Parathyroid adenoma (tissue), 2 donors: Measurements from ENCODE around the gene REPIN1.

Experiments used
- H2AFZ ChIP-seq: fragments of 300-600 bp; sonication (generic); one replicate; pipeline ENCODE4 v1.7.0; 2017; ENCODE audit warnings: antibody characterized with exemption, mild to moderate bottlenecking
- H3K27ac ChIP-seq: fragments of 300-600 bp; sonication (generic); one replicate; pipeline ENCODE4 v1.7.0; 2017
- H3K27me3 ChIP-seq: fragments of 300-600 bp; sonication (generic); one replicate; pipeline ENCODE4 v1.7.0; 2017; ENCODE audit warnings: low read length; ENCODE audit not compliant: control insufficient read depth, insufficient read depth
- H3K36me3 ChIP-seq: fragments of 300-600 bp; sonication (generic); one replicate; pipeline ENCODE4 v1.7.0; 2017; ENCODE audit warnings: low read length; ENCODE audit not compliant: control insufficient read depth, insufficient read depth
- H3K4me1 ChIP-seq: fragments of 300-600 bp; sonication (generic); one replicate; pipeline ENCODE4 v1.7.0; 2017; ENCODE audit warnings: control low read depth
- H3K4me2 ChIP-seq: fragments of 300-600 bp; sonication (generic); one replicate; pipeline ENCODE4 v1.7.0; 2017; ENCODE audit warnings: low read length
- H3K4me3 ChIP-seq: fragments of 300-600 bp; sonication (generic); one replicate; pipeline ENCODE4 v1.7.0; 2017; ENCODE audit warnings: low read depth, low read length
- H3K79me2 ChIP-seq: fragments of 300-600 bp; sonication (generic); one replicate; pipeline ENCODE4 v1.7.0; 2017; ENCODE audit warnings: control low read depth
- H3K9ac ChIP-seq: fragments of 300-600 bp; sonication (generic); one replicate; pipeline ENCODE4 v1.7.0; 2017; ENCODE audit warnings: mild to moderate bottlenecking
- H3K9me3 ChIP-seq: fragments of 300-600 bp; sonication (generic); one replicate; pipeline ENCODE4 v1.7.0; 2017; ENCODE audit warnings: low read length; ENCODE audit not compliant: control insufficient read depth
- TF ChIP-seq, protein P1 (sequence below): fragments of 300-600 bp; sonication (generic); IDR thresholded peaks from one replicate; pipeline ENCODE4 v1.7.0; 2017; ENCODE audit warnings: antibody characterized with exemption, mild to moderate bottlenecking
- donor health status: primary hyperparathyroidism.

Gene REPIN1

DNA sequence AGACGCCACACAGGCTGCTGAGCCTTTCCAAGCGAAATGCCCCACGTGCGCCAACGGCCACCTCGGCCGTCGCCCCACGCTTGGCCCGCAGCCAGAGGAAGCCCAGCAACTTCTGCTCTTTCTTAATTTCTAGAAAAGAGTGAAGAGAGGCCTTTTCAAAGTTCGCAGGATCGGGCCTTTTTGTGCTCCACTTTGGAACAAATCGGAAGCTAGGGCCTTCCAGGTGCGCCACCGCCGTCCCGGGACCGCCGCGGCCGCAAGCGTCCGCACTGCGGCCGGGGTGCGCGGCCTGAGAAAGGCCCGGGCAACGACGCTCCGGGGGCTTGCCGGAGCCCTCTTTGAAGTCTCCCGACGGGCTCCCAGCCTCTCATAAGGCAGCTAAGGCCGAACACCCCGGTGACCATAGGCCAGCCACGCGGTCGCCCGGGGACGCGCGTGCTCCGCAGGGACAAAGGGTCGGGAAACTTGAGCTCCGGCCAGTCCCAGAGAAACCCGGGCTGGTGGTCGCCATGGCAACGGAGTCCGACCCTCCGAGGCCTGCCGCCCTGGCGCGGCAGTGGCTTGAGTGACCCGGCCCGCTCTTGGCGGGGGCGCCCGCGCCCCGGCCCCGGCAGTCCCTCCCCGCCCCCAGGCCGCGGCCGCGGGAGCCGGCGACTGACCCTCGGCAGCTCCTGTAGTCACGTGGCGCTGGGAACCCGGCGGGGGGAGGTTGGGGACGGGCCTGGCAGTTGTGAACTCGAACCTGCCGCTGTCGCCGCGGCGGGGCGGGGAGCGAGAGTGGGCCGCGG, at the start of gene REPIN1:
Gene REPIN1, plus strand, starts transcription at position 727 of the 788 bp plus-strand sequence. CDS start 890 bp downstream, outside the sequence.
- H3K4me1 ChIP-seq: peaks cover 14% of the 10 kb centered on the region
- peaks cover 23% of the 10 kb centered on the region for H3K79me2 ChIP-seq
- peak within 1 kb of the TSS; percentile 90 for H3K27ac ChIP-seq
- peak within 1 kb of the TSS; percentile 88 for H3K4me3 ChIP-seq
- no peaks in the 10 kb centered on the region for H3K27me3 ChIP-seq
- peak within 1 kb of the TSS; percentile 88 for H3K4me2 ChIP-seq
- TF ChIP-seq, protein P1, sequence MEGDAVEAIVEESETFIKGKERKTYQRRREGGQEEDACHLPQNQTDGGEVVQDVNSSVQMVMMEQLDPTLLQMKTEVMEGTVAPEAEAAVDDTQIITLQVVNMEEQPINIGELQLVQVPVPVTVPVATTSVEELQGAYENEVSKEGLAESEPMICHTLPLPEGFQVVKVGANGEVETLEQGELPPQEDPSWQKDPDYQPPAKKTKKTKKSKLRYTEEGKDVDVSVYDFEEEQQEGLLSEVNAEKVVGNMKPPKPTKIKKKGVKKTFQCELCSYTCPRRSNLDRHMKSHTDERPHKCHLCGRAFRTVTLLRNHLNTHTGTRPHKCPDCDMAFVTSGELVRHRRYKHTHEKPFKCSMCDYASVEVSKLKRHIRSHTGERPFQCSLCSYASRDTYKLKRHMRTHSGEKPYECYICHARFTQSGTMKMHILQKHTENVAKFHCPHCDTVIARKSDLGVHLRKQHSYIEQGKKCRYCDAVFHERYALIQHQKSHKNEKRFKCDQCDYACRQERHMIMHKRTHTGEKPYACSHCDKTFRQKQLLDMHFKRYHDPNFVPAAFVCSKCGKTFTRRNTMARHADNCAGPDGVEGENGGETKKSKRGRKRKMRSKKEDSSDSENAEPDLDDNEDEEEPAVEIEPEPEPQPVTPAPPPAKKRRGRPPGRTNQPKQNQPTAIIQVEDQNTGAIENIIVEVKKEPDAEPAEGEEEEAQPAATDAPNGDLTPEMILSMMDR: no peak
- no peaks in the 10 kb centered on the region for H3K9me3 ChIP-seq
- H2AFZ ChIP-seq: peak within 1 kb of the TSS; percentile 100
- no peaks in the 10 kb centered on the region for H3K36me3 ChIP-seq
- peak within 1 kb of the TSS; percentile 94 for H3K9ac ChIP-seq

DNA sequence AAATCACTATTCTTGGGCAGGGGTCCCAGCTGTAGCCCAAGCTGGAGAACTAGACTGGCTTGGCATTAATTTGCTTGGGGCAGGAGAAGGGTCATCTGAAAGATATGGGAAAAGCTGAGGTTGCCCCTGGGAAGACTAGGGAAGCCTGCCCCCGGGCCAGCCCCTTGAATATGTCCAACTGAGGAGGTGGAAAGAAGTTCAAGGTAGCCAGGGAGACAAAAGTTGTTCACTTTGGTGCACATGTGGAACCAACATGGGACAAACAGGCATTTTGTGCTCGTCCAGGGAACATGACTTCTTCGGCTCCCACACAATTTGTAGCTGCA, 46.9 kb upstream of the REPIN1 start:
- Histone ChIP-seq H3K4me3 (peak overlapping the region; percentile 94), H3K27ac (peak overlapping the region; percentile 93)

DNA sequence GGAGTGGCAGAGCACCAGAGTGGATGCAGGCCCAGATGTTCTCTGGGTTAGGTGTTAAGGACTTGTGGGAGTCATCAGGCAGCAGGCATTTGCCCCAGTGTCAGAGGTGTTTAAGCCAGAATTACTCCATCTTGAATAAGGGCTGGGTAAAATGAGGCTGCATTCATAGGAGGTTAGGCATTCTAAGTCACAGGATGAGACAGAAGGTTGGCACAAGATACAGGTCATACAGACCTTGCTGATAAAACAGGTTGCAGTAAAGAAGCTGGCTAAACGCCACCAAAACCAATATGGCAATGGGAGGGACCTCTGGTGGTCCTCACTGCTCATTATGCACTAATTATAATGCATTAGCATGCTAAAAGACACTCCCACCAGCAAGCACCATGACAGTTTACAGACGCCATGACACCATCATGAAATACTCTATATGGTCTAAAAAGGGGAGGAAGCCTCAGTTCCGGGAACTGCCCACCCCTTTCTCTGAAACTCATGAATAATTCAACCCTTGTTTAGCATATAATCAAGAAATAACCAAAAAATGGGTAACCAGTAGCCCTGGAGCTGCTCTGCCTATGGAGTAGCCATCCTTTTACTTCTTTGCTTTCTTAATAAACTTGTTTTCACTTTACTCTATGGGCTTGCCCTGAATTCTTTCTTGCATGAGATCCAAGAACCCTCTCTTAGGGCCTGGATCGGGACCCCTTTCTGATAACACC, 46.3 kb upstream of the REPIN1 start:
- Histone ChIP-seq H3K27me3 (no peaks in the 10 kb centered on the region), H3K9me3 (no peaks in the 10 kb centered on the region), H3K4me2 (peak overlapping the region; percentile 92), H3K36me3 (no peaks in the 10 kb centered on the region), H3K4me3 (peak overlapping the region; percentile 94), H3K79me2 (peaks cover 23% of the 10 kb centered on the region), H2AFZ (peak overlapping the region; percentile 48), H3K27ac (peak overlapping the region; percentile 93), H3K9ac (peak overlapping the region; percentile 92), H3K4me1 (peaks cover 56% of the 10 kb centered on the region)
- TF ChIP-seq, protein P1: no peak

More for the DNA sequence above, 46.9 kb upstream of the REPIN1 start:
- Histone ChIP-seq H3K9ac (no peak overlapping the region), H3K27me3 (no peaks in the 10 kb centered on the region), H3K4me2 (peak overlapping the region; percentile 92), H3K4me1 (peaks cover 56% of the 10 kb centered on the region), H3K79me2 (peaks cover 23% of the 10 kb centered on the region), H3K9me3 (no peaks in the 10 kb centered on the region), H2AFZ (no peak overlapping the region), H3K36me3 (no peaks in the 10 kb centered on the region)
- TF ChIP-seq, protein P1: no peak

DNA sequence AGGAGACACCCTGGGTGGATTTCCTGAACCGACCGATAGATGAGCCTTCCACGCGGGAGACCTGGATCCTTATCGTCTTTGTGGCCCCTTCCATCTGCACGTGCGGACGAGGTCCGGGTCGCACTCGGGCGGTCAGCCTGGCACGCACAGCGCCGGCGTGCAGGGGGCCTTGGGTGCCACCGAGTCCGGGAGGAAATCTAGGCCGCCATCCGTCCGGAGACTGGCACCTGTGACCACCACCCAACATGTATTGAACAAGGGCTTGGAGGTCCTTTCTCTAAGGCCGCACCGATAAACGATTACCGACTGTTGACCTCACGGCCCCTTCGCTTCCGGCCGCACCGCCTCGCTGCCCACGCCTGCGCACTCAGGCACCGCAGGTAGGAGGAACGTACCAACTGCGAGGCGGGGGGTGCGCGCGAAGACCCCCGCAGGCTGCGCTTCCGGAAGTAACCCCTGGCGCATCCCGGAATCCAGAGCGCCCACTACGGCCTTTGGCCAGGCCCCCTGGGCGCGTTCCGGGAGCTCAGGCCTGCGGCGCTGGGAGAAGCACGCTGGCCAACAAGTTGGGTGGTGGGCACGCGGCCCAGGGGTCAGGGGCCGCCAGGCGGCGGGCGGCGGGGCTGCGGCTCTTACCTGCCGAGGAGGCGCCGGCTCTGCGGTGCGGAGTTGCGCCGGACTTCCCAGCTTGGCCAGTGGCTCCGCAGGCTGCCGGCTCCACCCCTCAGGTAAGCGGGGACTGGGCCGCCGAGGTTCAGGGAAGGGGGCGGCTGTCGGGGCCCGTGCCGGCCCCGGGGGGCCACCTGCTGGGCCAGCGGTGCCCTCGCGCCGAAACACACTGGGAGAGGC, 45.6 kb upstream of the REPIN1 start, which contains the start of the genes ACTR3C and LRRC61:
Gene ACTR3C, minus strand, starts transcription at position 713 of the 849 bp plus-strand sequence. CDS start 28,249 bp downstream, outside the sequence.
Gene LRRC61, plus strand, starts transcription at position 523 of the 849 bp plus-strand sequence. CDS start 13,507 bp downstream, outside the sequence.
- Histone ChIP-seq H3K27ac (peak within 1 kb of the TSS; percentile 93), H3K9me3 (no peaks in the 10 kb centered on the region), H3K9ac (peak within 1 kb of the TSS; percentile 92), H3K27me3 (no peaks in the 10 kb centered on the region), H3K79me2 (peaks cover 15% of the 10 kb centered on the region), H2AFZ (peak within 1 kb of the TSS; percentile 48), H3K4me3 (peak within 1 kb of the TSS; percentile 94), H3K4me1 (peaks cover 56% of the 10 kb centered on the region), H3K4me2 (peak within 1 kb of the TSS; percentile 92), H3K36me3 (no peaks in the 10 kb centered on the region)
- TF ChIP-seq, protein P1: peak; percentile 58
